ENCODE measurements around the gene RAB3C.

- TF ChIP-seq CTCF (IDR thresholded peaks at IDR 0.05; ENCODE audit: low read length) (no peak), EZH2phosphoT487 (IDR thresholded peaks at IDR 0.05; ENCODE audit: low read length) (no peak), EZH2 (optimal IDR thresholded peaks at IDR 0.05; ENCODE audit: low read depth, low read length) (no peak)
Measured at GRCh38 chr5:58674711-58675110, 91.8 kb downstream of the RAB3C start.
